HG03457 (cell line): Measurements from ENCODE around the gene CCK.

Experiments
- ATAC-seq: cut with Tn5 transposase; IDR thresholded peaks from one replicate; pipeline ENCODE4 v1.9.1; 2021; ENCODE audit warnings: moderate number of reproducible peaks; ENCODE audit not compliant: unreplicated experiment

The CCK gene

DNA sequence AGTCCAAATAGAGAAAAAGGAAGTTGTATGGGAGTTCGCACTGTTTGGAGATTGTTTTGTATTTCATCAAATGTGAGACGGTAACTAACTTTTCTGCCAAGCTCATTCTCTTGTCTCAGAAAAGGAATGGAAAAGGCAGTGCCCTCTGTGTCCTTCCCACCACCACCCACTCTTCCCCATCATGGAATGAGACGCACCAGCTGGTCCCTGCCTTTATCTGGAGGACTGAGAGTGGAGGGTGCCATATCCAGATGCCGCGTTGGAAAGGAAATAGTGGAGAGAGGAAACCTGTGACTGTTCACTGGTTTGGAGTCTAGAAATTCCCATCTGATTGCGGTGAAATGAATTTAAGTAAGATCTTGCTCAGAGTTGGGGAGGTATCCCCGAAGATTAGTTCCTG, 3.7 kb upstream of the CCK start:
- ATAC-seq, result no peak

DNA sequence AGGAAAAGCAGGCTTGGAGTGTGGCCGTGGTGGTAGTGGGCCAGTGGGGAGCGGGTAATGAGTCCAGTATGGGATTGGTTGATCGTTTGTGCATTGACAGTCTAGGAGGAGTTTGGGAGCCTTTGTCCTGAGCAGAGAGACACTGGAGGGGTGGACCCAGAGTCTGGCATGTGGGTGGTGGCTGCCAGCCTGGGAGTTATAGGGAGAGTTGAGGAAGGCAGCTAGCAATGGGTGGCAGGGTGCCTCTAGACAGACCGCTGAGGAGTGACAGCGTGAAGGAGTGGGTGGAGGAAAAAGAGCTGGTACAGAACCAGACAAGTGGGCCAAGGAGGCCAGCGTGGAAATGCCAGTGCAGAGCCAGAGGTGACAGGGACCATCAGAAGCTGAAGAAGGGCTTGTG, 1.9 kb upstream of the CCK start:
- ATAC-seq, result no peak

DNA sequence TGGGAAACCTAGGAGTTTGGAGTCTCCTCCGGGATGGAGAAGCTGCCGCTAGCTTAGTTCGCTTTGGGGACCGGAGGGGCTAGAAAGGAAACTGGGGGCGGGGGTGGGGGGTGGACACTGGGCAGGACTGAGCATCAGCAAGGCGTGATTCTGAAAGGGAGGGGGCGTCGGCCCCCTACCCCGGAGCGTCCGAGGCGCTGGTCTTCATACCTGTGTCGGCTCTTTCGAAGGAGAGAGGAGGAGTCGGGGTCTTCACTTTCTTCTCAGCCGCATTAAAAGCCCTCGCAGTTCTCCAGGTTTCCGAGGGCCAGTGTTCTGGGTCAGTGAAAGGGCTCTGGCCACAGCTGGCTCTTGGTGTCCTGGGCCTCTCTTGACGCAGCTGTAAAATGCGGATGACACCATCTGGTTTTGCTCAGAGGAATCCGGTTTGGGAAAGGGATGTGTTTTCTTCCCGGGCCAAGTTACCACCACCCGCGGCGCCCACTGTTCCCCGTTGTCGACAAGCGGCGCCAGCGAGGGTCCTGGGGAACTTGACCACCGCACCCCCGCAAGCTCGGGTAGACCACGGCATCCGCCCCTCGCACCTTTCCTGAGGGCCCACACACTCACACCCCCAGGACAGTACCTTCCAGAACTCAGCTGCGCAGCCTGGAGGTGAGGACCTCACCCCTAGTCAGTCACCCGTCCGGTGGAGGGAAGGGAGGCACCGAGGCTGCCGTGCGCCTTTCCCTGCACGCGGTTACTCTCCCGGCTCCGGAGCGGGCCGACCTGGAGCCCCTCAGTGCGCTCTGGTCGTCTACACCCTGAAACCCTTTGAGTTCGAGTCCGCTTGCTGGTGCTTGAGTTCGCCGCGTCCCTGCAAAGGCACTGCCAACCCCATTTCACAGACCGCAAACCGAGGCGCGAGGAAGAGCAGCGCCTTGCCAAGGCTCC, 660 bp downstream of the CCK start:
- no peak for ATAC-seq

DNA sequence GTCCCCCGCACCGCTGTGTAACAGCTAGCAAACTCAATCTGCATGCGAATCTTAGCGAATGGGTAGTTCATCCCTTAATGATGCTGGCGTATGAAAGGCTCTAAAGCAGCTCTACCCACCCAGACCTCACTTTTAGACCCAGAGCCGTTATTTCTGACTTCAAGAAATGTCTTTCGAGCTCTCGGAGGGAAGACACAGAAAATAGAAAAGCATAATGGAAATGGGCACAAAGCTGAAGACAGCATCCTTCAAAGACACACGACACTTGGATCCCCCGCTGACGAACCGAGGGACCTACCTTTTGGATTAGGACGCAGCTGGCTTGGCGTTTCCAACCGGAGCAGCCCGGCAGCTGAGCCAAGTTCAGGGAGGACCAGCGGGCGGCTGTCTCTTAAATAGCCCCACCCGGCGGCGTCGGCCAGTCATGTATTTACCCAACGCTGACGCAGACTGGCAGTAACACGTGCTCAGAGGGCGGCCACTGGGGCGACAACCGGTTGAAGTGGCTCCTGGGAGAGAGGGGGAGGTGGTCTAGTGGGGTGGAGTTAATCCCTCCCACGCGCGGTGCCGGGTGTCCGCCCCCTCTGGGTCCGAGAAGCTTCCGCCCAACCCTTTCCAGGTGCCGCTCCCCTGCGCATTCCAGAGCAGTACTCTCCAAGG, 1.5 kb downstream of the CCK start:
- no peak for ATAC-seq

DNA sequence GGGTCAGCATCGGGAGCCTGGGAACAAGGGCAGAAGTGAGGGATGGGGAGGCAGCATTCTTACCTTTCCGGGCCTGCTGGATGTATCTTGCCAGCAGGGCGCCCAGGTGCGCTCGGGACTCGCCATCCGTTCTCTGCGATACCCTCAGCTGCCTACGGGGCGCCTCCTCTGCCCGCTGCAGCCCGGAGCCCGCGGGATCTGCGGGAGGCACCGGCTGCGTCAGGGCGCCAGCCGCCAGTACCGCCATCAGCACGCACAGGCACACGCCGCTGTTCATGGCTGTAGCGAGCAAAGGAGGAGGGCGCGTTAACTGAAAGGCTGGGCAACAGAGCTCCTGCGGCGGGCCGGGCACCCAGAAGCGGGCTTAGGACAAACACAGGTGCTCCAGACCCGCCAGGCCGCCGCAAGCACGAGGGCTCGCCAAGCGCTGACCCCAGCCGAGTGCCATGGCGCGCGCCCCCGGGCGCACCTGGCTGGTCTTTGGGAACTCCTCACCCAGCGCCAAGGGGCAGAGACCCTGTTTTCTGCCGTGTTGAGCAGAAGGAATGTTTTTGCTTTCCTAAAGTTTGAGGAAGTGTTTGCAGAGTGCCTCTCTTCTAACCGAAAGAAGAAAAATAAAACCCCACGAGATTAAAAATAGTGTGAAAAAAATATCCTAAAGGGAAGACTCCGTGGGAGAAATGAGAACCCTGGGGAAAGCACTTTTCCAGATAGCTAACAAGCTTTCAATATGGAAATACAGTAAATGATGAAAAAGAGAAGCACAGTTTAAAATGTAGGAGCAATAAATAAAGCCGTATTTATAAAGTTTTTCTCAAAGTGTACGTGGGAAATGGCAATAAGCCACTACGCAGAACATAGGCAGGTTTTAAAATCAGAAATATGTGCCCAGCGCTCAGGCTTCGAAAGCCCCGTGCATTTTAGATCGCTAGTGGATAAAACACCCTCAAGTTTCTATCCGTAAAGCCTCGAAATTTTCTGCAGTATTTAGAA, 2.3 kb downstream of the CCK start:
- ATAC-seq, result no peak

DNA sequence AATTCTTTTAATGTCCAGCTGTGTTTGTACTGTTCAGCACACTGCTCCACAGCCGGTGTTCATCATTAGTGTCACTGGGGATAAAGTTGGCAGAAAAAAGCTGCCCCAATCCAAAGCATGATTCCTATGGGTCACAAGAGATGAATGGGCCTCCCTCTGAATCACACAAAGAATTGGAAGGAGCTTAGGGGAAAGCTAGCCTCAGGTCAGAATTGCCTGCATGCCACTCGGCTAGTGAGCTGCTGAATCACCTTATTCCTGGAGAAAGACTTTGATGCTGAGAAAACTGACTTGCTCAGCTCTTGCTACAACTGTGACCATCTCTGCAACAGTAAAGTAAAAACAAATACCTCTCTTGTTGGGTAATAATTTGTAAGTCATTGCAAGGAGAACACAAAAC, 3.5 kb downstream of the CCK start:
- ATAC-seq, result no peak

DNA sequence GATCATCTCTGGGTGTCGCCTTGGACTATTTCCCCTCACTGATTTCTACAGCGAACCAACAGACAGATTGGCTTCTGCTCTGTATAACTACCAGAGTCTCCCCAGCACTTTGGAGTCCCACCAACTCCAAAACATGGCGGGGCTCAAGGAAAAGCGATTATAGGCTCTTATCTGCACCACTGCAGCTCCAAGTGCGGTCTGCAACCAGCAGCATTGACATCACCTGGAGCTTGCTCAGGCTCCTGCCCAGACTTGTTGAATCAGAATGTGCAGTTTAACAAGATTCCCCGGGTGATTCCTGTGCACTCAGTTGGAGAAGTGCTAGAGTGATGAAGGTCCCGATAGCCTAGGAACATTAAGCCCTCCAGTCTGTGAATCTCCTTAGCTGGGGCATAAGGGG, 9.0 kb downstream of the CCK start:
- no peak for ATAC-seq

DNA sequence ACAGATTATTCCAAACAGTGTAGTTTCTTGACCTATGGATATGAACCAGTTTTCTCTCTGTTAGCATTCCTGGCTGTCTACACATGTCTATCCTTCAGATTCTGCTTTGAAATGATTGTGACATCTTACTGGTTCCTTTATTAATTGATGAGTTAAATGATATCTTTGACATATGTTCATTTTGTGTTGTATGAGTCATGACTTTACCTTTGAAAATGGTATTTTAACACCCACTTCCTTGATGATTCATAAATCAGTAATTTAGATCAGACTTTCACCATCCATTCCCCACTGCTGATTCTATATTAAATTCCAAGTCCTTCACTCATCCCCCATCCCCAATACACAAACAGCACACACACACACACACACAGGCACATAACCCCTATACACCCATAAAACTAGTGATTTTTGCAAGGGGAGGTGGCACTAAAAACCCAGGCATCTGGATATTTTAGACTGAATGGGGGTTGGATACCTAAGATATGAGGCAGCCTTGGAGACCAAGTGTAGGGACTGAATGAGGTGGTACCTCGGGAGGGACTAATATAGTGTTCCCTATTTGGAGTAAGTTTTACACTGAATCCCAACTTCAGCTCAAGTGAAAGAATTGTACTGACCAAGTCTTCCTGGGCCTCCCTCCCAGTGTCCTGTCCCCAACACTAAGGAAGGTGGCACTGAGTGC, 9.7 kb downstream of the CCK start:
- no peak for ATAC-seq

DNA sequence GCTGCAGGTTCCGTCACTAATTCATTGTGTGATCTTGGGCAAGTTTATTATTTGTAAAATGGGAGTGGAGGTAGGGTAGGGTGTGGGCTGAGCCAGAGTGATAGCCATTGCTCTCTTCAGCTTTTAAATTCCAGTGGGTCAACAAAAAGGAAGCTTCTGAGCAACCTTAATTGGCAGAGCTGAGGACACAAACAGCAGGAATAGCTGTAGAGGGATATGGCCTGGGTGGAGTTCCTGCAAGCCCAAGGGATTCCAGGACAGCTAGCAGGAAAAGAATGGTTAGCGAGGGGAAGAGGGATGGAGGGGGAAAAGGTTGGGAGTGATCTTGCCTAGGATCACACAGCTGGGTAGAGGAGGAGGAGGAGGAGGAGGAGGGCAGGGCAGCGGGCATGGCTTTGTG, 11.4 kb downstream of the CCK start:
- ATAC-seq, result no peak

DNA sequence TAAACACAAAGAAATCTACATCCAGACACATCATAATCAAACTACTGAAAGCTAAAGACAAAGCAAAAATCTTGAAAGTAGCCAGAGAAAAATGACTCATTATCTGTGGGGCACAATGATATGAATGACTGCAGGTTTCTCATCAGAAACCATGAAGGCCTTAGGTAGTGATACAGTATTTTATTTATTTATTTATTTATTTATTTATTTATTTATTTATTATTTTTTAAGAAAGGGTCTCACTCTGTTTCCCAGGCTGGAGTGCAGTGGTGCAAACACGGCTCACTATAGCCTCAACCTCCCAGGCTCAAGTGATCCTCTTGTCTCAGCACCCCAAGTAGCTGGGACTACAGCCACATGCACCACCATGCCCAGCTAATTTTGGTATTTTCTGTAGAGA, 15.2 kb downstream of the CCK start:
- no peak for ATAC-seq

DNA sequence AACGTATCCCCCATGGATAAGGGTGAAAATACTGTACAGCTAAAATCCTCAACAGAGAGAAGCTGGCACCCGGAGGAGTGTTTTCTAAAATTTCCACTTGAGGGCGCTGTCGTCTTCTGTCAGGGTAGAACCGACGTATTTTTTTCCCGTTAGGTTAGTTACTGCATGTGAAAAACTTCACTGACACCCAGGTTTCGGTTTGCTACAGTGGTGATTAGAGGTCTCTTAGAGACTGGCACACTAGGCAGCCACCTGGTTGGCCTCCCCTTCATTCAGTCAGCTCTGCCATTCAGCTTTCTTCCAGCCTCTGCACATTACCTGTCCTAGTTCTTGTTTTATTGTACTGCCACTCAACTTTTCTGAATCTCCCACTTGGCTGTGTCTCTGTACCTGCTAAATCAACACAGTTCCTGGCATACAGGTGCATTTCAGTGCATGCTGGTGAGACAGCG, 18.4 kb downstream of the CCK start:
- ATAC-seq, result no peak

DNA sequence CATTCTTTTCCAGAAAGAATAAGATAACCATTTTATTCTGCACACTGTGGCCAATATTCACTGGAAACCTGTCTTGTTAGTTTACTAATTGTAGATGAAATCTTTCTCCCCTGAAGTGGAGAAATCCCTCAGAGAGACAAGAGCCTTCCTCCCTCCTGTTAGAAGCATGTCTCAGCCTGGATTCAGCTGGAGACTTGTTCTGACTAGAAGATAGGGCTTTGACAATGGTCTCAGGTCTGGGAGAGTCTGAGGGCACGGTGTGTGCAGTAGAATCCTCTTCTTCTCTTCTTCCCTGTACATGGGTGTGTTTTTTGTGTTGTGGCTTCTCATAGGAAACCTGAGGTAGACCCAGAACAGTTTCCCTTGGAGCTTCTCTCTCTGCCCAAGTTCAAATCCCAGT, 19.9 kb downstream of the CCK start:
- ATAC-seq, result no peak

DNA sequence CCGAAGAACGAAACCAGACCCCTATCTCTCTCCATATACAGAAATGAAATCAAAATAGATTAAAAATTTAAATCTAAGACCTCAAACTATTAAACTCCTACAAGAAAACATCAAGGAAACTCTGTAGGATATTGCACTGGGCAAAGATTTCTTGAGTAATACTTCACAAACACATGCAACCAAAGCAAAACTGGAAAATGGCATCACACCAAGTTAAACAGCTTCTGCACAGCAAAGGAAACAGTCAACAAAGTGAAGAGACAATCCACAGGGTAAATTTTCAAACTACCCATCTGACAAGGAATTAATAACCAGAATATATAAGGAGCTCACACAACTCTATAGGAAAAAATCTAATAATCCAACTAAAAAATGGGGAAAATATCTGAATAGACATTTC, 29.4 kb downstream of the CCK start:
- no peak for ATAC-seq

DNA sequence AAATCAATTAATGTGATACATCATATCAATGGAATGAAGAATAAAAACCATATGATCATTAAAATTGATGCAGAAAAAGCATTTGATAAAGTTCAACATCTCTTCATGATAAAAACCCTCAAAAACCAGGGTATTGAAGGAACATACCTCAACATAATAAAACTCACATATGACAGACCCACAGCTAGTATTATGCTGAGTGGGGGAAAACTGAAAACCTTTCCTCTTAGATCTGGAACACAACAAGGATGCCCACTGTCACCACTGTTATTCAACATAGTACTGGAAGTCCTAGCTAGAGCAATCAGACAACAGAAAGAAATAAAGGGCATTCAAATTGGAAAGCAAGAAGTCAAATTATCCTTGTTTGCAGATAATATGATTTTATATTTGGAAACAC, 30.5 kb downstream of the CCK start:
- ATAC-seq, result no peak

DNA sequence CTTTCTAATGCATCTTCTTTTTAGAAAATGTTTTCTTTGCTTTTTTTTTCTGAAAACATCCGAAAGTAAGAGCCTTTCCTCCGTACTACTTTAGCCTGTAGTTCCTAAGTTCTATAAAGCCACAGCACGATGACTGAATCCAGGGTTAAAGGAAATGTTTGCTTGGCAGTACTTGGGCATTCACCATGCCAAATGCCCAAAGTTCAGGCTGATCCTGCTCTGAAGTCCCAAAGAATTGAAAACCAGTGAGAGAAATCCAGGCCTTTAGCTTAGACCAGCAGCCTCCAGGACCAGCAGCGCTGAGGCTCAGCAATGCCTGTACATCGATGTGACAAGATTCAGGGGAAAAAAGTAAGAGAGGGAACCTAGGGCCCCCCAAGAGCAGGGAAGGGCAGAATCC, 35.1 kb downstream of the CCK start:
- ATAC-seq, result no peak

DNA sequence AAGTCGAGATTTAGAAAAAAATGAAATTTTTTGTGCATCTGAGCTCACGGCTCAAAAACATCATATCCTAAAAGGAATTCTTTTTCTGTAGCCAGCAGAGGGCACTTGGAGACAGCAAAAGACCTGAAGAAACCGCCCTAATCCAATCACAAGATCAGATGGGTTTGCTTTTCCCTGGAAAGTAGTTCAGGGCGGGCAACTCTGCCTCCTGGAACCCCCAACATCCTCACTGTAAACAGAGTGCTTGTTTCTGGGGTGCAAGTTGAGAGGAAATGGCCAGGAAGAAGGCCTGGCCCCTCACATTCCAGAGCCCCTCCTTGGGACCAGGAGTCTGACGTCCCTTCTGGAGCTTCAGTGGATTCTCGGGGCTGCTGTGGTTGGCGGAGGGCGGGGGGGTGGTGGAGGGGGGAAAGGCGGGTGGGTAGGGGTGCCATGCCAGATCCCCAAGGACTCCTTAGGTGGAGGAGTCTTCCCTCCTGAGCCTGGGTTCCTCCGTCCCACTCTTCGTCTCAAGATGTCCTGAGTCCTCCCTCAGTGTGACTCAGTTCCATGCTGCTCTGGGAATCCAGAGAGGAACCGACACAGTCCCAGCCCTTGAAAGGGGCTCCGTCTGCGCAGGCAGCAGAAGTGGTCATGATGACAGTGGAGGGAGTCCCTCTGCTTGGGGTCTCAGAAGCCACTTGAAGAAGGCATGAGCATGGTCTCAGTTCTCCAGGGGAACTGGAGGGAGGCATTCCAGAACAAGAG, 35.9 kb downstream of the CCK start:
- ATAC-seq, result no peak

DNA sequence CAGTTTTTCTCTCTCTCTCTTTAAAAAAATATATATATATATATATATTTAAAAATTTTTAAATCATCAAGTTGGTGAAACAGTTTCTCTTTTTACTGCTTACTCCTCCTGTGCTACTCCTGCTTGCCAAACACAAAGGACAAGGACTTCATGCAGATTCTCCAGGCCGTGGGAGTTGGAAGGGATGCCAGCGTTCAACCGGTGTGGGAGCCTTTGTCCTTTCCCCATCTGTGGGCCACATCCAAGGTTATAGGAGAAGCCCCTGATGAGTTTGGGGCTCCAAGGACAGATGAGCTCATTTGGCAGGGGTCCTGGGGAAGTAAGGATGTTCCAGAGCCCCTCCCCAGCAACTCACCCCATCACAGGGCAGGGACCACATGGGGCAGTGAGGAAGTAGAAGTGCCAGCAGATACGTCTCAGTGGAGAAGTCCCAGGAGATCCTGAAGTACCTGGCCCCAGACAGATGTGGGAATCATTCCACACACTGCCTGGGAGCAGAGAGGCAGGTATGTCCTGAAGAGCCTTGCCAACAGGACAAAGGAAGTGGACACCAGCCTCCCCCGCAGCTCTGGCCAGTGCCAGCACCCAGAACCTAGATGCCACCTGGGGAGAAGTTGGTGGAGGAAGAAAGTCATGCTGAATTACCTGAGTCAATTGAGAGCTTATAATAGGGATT, 36.6 kb downstream of the CCK start:
- ATAC-seq, result no peak

DNA sequence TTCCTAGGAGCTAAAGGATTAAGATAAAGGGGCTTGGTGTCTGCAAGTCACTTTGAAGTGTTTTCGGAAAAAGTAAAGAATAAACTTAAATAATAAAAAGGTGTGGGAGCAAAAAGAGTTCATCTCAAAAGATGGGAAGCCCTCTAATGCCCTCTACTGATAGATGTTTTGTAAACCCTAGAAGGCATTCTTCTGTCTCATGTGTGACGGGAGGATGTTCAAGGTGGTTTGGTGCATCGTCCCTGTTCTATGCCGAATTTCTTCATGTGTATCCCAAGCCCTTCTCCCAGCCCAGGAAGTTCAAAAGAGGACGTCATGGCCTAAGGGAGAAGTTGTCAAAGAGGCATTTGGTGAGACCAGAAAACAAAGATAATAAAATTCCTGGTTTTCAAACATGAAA, 37.2 kb downstream of the CCK start:
- no peak for ATAC-seq
